ENCODE results near the gene MYD88.

Gene MYD88

DNA sequence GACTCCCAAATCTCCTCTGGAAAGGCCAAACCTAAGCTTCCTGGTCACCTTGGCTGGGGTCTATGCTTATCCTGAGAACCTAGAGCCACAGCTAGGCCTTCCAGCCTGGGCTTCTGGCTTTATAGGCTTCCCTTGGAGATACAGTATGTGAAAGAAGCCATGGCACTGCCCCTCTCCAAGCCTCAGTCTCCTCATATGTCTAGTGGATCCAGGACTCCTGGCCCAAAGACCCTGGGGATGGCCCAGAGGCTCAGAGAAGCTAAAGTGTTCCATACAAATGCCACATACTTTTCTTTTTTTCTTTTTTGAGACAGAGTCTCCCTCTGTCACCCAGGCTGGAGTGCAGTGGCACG, 10.2 kb upstream of the MYD88 start:
- TF ChIP-seq TAF1 (IDR thresholded peaks at IDR 0.05; ENCODE audit: borderline replicate concordance, insufficient read depth, low read length) (no peak), FOXP2 (optimal IDR thresholded peaks at IDR 0.05; ENCODE audit: borderline replicate concordance, extremely low read depth, extremely low read length, insufficient read depth) (no peak), POLR2AphosphoS5 (IDR thresholded peaks at IDR 0.05; ENCODE audit: low read depth, low read length) (no peak), SIN3A (IDR thresholded peaks at IDR 0.05; ENCODE audit: borderline replicate concordance, insufficient read depth, low read length) (no peak)
- TF ChIP-seq, protein P1, sequence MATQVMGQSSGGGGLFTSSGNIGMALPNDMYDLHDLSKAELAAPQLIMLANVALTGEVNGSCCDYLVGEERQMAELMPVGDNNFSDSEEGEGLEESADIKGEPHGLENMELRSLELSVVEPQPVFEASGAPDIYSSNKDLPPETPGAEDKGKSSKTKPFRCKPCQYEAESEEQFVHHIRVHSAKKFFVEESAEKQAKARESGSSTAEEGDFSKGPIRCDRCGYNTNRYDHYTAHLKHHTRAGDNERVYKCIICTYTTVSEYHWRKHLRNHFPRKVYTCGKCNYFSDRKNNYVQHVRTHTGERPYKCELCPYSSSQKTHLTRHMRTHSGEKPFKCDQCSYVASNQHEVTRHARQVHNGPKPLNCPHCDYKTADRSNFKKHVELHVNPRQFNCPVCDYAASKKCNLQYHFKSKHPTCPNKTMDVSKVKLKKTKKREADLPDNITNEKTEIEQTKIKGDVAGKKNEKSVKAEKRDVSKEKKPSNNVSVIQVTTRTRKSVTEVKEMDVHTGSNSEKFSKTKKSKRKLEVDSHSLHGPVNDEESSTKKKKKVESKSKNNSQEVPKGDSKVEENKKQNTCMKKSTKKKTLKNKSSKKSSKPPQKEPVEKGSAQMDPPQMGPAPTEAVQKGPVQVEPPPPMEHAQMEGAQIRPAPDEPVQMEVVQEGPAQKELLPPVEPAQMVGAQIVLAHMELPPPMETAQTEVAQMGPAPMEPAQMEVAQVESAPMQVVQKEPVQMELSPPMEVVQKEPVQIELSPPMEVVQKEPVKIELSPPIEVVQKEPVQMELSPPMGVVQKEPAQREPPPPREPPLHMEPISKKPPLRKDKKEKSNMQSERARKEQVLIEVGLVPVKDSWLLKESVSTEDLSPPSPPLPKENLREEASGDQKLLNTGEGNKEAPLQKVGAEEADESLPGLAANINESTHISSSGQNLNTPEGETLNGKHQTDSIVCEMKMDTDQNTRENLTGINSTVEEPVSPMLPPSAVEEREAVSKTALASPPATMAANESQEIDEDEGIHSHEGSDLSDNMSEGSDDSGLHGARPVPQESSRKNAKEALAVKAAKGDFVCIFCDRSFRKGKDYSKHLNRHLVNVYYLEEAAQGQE (IDR thresholded peaks at IDR 0.05; ENCODE audit: insufficient read depth in 1 of 2, low read depth in 2 of 2, low read length in 2 of 2) = no peak

DNA sequence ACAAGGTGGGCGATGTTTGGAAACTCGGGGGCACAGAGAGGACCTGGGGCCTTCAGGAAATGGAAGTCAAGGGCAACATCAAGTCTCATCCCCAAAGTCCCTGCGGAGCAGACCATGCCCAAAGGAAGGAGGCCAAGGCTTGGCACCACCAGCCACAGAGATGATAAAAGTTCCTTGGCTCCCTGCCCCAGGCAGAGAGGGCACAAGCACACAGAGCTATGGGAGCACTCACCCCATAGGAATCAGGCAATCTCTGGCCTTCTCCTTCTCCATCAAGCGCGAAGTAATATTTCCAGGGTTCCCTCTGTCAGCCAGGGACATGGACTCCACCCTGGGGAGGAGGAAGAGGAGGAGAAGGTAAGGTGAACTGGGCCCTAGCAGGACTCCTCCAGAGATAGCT, 9.4 kb upstream of the MYD88 start:
- TF ChIP-seq TAF1 (IDR thresholded peaks at IDR 0.05; ENCODE audit: borderline replicate concordance, insufficient read depth, low read length) (no peak), FOXP2 (optimal IDR thresholded peaks at IDR 0.05; ENCODE audit: borderline replicate concordance, extremely low read depth, extremely low read length, insufficient read depth) (no peak), POLR2AphosphoS5 (IDR thresholded peaks at IDR 0.05; ENCODE audit: low read depth, low read length) (no peak), SIN3A (IDR thresholded peaks at IDR 0.05; ENCODE audit: borderline replicate concordance, insufficient read depth, low read length) (no peak)
- TF ChIP-seq, protein P1 (IDR thresholded peaks at IDR 0.05; ENCODE audit: insufficient read depth in 1 of 2, low read depth in 2 of 2, low read length in 2 of 2) = no peak

DNA sequence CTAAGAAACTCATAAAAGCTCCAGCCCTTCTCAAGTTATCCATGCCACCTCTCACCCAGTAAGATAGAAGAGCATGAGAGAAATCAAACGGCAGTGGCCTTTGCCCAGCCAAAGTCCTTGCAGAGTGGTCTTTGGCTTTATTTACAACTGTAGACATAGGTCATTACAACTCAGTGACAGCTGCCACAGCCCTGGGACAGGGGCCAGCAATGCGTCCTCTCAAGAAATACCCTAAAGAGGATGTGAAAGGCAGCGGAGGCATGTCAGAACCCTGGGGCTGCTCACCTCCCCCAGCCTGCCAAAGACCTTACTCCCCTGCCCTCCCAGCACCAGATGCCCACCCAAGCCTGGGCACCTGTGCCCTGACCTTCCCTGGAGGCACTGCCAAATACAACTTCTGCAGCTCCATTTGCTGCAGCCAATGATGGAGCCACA, 7.8 kb upstream of the MYD88 start:
- TF ChIP-seq, protein P1 (IDR thresholded peaks at IDR 0.05; ENCODE audit: insufficient read depth in 1 of 2, low read depth in 2 of 2, low read length in 2 of 2) = no peak

DNA sequence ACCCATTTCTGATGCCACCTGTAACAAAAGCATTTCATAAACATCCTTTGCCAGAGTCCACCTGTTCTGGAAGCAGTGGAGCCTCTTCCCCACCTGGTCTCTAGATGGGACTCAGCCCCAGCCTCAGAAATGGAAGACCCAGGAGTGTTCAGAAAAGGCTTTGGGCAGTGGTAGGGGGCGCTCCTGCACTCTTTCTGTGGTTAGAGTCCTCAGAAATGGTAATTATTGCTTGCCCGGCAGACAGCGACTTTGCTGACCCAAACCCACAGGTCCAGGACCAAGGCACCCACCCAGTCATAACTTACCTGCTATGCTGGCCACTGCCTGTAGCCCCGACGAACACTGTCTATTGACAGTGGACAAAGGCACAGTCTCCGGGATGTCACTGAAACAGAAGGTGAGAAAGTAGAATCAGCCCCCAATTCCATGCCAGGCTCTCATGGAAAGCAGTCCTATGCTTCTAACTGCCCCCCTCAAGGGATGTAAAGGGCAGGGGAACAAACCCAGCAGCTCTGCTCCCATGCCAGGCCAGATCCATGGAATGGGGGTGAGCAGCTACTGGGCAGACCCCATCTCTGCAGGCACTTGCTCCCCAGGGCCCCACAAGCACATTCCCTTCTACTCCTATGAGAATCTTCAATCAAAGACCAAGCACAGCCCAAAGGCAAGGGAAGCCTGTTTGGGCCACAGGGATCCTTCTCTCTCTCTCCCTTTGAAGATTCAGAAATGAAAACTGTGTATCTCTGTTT, 6.7 kb upstream of the MYD88 start:
- no peak for TF ChIP-seq POLR2AphosphoS5 (IDR thresholded peaks at IDR 0.05; ENCODE audit: low read depth, low read length)
- TF ChIP-seq, protein P1 (IDR thresholded peaks at IDR 0.05; ENCODE audit: insufficient read depth in 1 of 2, low read depth in 2 of 2, low read length in 2 of 2) = no peak
- no peak for TF ChIP-seq SIN3A (IDR thresholded peaks at IDR 0.05; ENCODE audit: borderline replicate concordance, insufficient read depth, low read length)
- no peak for TF ChIP-seq FOXP2 (optimal IDR thresholded peaks at IDR 0.05; ENCODE audit: borderline replicate concordance, extremely low read depth, extremely low read length, insufficient read depth)
- no peak for TF ChIP-seq TAF1 (IDR thresholded peaks at IDR 0.05; ENCODE audit: borderline replicate concordance, insufficient read depth, low read length)

DNA sequence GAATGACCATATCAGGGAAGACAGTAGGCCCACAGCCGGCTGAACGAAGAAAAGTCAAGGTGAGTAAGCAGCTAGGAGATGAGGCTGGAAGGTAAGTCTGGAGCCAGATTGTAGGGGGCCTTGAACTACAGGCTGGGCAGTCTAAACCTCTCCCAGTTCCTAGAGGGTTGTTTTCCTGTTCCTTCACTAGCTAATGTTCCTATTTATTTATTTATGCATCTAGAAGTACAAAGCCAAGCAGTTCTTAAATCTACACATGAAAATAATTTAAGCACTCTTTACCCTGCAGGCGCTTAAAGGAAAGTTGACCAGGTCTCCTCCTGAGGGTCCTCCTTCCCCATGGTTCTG, 5.3 kb upstream of the MYD88 start:
- TF ChIP-seq TAF1 (IDR thresholded peaks at IDR 0.05; ENCODE audit: borderline replicate concordance, insufficient read depth, low read length) = no peak
- no peak for TF ChIP-seq SIN3A (IDR thresholded peaks at IDR 0.05; ENCODE audit: borderline replicate concordance, insufficient read depth, low read length)
- TF ChIP-seq FOXP2 (optimal IDR thresholded peaks at IDR 0.05; ENCODE audit: borderline replicate concordance, extremely low read depth, extremely low read length, insufficient read depth) = no peak
- TF ChIP-seq, protein P1 (IDR thresholded peaks at IDR 0.05; ENCODE audit: insufficient read depth in 1 of 2, low read depth in 2 of 2, low read length in 2 of 2) = no peak
- TF ChIP-seq POLR2AphosphoS5 (IDR thresholded peaks at IDR 0.05; ENCODE audit: low read depth, low read length) = no peak

Data from PFSK-1 (cell line).